ENCODE data around the gene ZNF337.
"Not testable (repeated sequence)": the region's sequence is repeated elsewhere in the genome, so short reads cannot be mapped to it uniquely, and the experiment has no call there.

Gene ZNF337

GRCh38 chr20:25690427-25690826, 6.2 kb downstream of the ZNF337 start:
- DNase-seq, result no peak

- no peak for DNase-seq
Measured at GRCh38 chr20:25686081-25687067, 10.3 kb downstream of the ZNF337 start.

- DNase-seq, result no peak
Measured at GRCh38 chr20:25685276-25686080, 11.2 kb downstream of the ZNF337 start.

- DNase-seq, result not testable (repeated sequence)
Measured at GRCh38 chr20:25683826-25684225, 12.8 kb downstream of the ZNF337 start.

GRCh38 chr20:25683050-25683449, 13.6 kb downstream of the ZNF337 start:
- no peak for DNase-seq

- DNase-seq, result no peak
Measured at GRCh38 chr20:25676164-25676809, 20.4 kb downstream of the ZNF337 start.

- no peak for DNase-seq
Measured at GRCh38 chr20:25675161-25675560, 21.5 kb downstream of the ZNF337 start.

- no peak for DNase-seq
Measured at GRCh38 chr20:25672659-25673235, 23.9 kb downstream of the ZNF337 start.

GRCh38 chr20:25669826-25670422, 26.7 kb downstream of the ZNF337 start:
- no peak for DNase-seq

GRCh38 chr20:25668446-25668845, 28.2 kb downstream of the ZNF337 start:
- DNase-seq, result no peak

- DNase-seq, result no peak
Measured at GRCh38 chr20:25659999-25660398, 36.7 kb downstream of the ZNF337 start.

- no peak for DNase-seq
Measured at GRCh38 chr20:25654487-25654886, 42.2 kb downstream of the ZNF337 start.

GRCh38 chr20:25652866-25653265, 43.8 kb downstream of the ZNF337 start:
- DNase-seq, result not testable (repeated sequence)

GRCh38 chr20:25644814-25645213, 51.8 kb downstream of the ZNF337 start:
- no peak for DNase-seq

- DNase-seq, result no peak
Measured at GRCh38 chr20:25643716-25644115, 52.9 kb downstream of the ZNF337 start.

- DNase-seq, result no peak
Measured at GRCh38 chr20:25637247-25637646, 59.4 kb downstream of the ZNF337 start.

GRCh38 chr20:25632940-25633790, 63.5 kb downstream of the ZNF337 start:
- no peak for DNase-seq

GRCh38 chr20:25630615-25631014, 66.0 kb downstream of the ZNF337 start:
- not testable (repeated sequence) for DNase-seq

GRCh38 chr20:25629816-25630499, 66.7 kb downstream of the ZNF337 start:
- no peak for DNase-seq

GRCh38 chr20:25626779-25627178, 69.9 kb downstream of the ZNF337 start:
- no peak for DNase-seq

- DNase-seq, result no peak
Measured at GRCh38 chr20:25624500-25624939, 72.1 kb downstream of the ZNF337 start.
